ENCODE data around the gene MED28. TPM values are rescaled to one million over a fixed set of nuclear protein-coding genes. Genes with fewer than 3 reads are reported as not detected.

The MED28 gene
- total RNA-seq, 1 experiment from 2014 or later: 48.7 TPM

- H3K4me3 ChIP-seq (ENCODE audit: low read length): peak overlapping the region; percentile 81
- H3K27ac ChIP-seq (ENCODE audit: low read length): peak overlapping the region; percentile 84
- H3K27me3 ChIP-seq (ENCODE audit: low read length): no peaks in the 10 kb centered on the region
- no peaks in the 10 kb centered on the region for H3K9me3 ChIP-seq (ENCODE audit: low read length)
- H2AFZ ChIP-seq (ENCODE audit: low read length): no peak overlapping the region
- peaks cover 43% of the 10 kb centered on the region for H3K36me3 ChIP-seq (ENCODE audit: insufficient read depth, low read length)
- no peaks in the 10 kb centered on the region for H3K9me2 ChIP-seq (replicated peaks; ENCODE audit: insufficient read depth, low read length)
- H3K4me2 ChIP-seq (ENCODE audit: low read depth, low read length, poor library complexity, severe bottlenecking): peak overlapping the region; percentile 89
- peaks cover 14% of the 10 kb centered on the region; the same call in 1 of the 2 replicates for H4K20me1 ChIP-seq (ENCODE audit: insufficient read depth, low read depth, low read length)
- H3K79me2 ChIP-seq (ENCODE audit: low read length): peaks cover 43% of the 10 kb centered on the region
- peak; percentile 77 for DNase-seq
- peak overlapping the region; percentile 98 for H3K9ac ChIP-seq (ENCODE audit: low read length)
- peaks cover 38% of the 10 kb centered on the region for H3K4me1 ChIP-seq (ENCODE audit: low read length)
These were observed 36.0 kb upstream of the MED28 start for GRCh38 chr4:17578482-17578891.

- Histone ChIP-seq H3K9me3 (ENCODE audit: low read length) (no peaks in the 10 kb centered on the region), H2AFZ (ENCODE audit: low read length) (no peak overlapping the region), H3K4me1 (ENCODE audit: low read length) (peaks cover 33% of the 10 kb centered on the region), H3K9me2 (replicated peaks; ENCODE audit: insufficient read depth, low read length) (no peaks in the 10 kb centered on the region), H3K27ac (ENCODE audit: low read length) (peak overlapping the region; percentile 84; the same call in 1 of the 2 replicates), H3K27me3 (ENCODE audit: low read length) (no peaks in the 10 kb centered on the region), H4K20me1 (ENCODE audit: insufficient read depth, low read depth, low read length) (peaks cover 18% of the 10 kb centered on the region; the same call in 1 of the 2 replicates), H3K4me2 (ENCODE audit: low read depth, low read length, poor library complexity, severe bottlenecking) (no peak overlapping the region), H3K9ac (ENCODE audit: low read length) (no peak overlapping the region), H3K4me3 (ENCODE audit: low read length) (no peak overlapping the region), H3K79me2 (ENCODE audit: low read length) (peaks cover 56% of the 10 kb centered on the region), H3K36me3 (ENCODE audit: insufficient read depth, low read length) (peaks cover 67% of the 10 kb centered on the region)
- no peak for DNase-seq
These were observed 33.5 kb upstream of the MED28 start for GRCh38 chr4:17580969-17581368.

GRCh38 chr4:17583276-17583675 lies 31.2 kb upstream of the MED28 start:
- Histone ChIP-seq H3K36me3 (ENCODE audit: insufficient read depth, low read length) (peaks cover 87% of the 10 kb centered on the region), H3K9ac (ENCODE audit: low read length) (no peak overlapping the region), H3K4me1 (ENCODE audit: low read length) (peaks cover 25% of the 10 kb centered on the region), H4K20me1 (ENCODE audit: insufficient read depth, low read depth, low read length) (peaks cover 15% of the 10 kb centered on the region), H3K27me3 (ENCODE audit: low read length) (no peaks in the 10 kb centered on the region), H3K9me2 (replicated peaks; ENCODE audit: insufficient read depth, low read length) (no peaks in the 10 kb centered on the region), H3K4me3 (ENCODE audit: low read length) (no peak overlapping the region), H3K9me3 (ENCODE audit: low read length) (no peaks in the 10 kb centered on the region), H2AFZ (ENCODE audit: low read length) (no peak overlapping the region), H3K27ac (ENCODE audit: low read length) (no peak overlapping the region), H3K79me2 (ENCODE audit: low read length) (peaks cover 50% of the 10 kb centered on the region), H3K4me2 (ENCODE audit: low read depth, low read length, poor library complexity, severe bottlenecking) (no peak overlapping the region)
- no peak for DNase-seq

- no peak overlapping the region for H3K4me2 ChIP-seq (ENCODE audit: low read depth, low read length, poor library complexity, severe bottlenecking)
- peaks cover 43% of the 10 kb centered on the region for H3K79me2 ChIP-seq (ENCODE audit: low read length)
- no peaks in the 10 kb centered on the region for H3K27me3 ChIP-seq (ENCODE audit: low read length)
- H3K4me3 ChIP-seq (ENCODE audit: low read length): no peak overlapping the region
- no peak overlapping the region for H3K27ac ChIP-seq (ENCODE audit: low read length)
- H3K36me3 ChIP-seq (ENCODE audit: insufficient read depth, low read length): peaks cover 92% of the 10 kb centered on the region
- no peaks in the 10 kb centered on the region for H3K9me2 ChIP-seq (replicated peaks; ENCODE audit: insufficient read depth, low read length)
- no peak for DNase-seq
- peaks cover 20% of the 10 kb centered on the region for H3K4me1 ChIP-seq (ENCODE audit: low read length)
- H2AFZ ChIP-seq (ENCODE audit: low read length): no peak overlapping the region
- no peaks in the 10 kb centered on the region for H3K9me3 ChIP-seq (ENCODE audit: low read length)
- peaks cover 16% of the 10 kb centered on the region for H4K20me1 ChIP-seq (ENCODE audit: insufficient read depth, low read depth, low read length)
- H3K9ac ChIP-seq (ENCODE audit: low read length): no peak overlapping the region
These were observed 30.5 kb upstream of the MED28 start for GRCh38 chr4:17583941-17584340.

DNA sequence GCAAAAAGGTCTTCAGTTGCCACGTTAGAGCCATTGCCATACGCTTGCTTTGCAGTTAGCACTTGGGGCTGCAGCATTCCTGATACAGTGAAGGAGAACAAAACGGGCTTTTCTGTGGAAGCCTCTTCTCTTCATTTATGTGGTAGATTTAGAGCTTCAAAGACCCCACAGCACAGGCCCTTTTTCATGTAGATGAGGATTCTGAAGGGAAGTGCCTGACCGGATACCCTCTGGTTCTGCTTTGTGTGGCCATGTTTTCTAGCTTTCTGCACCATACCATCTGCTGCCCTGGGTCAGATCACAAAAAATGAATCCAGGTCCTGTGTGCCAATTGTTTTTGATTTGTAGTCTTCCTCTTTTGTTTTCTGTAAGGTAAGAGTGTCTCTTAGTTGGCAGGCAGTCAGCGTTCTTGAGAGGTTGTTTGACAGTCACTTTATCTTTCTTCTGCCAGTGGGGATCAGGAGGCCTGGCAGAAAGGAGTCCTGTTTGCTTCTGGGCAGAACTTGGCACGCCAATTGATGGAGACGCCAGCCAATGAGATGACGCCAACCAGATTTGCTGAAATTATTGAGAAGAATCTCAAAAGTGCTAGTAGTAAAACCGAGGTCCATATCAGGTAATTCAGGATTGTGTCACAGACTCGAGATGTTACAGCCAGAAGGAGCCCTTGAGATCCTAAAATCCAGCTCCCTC lies 29.8 kb upstream of the MED28 start:
- Histone ChIP-seq H2AFZ (ENCODE audit: low read length) (no peak overlapping the region), H3K4me3 (ENCODE audit: low read length) (no peak overlapping the region), H3K27me3 (ENCODE audit: low read length) (no peaks in the 10 kb centered on the region), H3K9ac (ENCODE audit: low read length) (no peak overlapping the region), H3K27ac (ENCODE audit: low read length) (no peak overlapping the region), H3K79me2 (ENCODE audit: low read length) (peaks cover 36% of the 10 kb centered on the region), H3K4me1 (ENCODE audit: low read length) (peaks cover 13% of the 10 kb centered on the region), H3K36me3 (ENCODE audit: insufficient read depth, low read length) (peaks cover 90% of the 10 kb centered on the region), H3K9me3 (ENCODE audit: low read length) (no peaks in the 10 kb centered on the region), H4K20me1 (ENCODE audit: insufficient read depth, low read depth, low read length) (peaks cover 9% of the 10 kb centered on the region; the same call in 1 of the 2 replicates), H3K9me2 (replicated peaks; ENCODE audit: insufficient read depth, low read length) (no peaks in the 10 kb centered on the region), H3K4me2 (ENCODE audit: low read depth, low read length, poor library complexity, severe bottlenecking) (no peak overlapping the region)
- DNase-seq: no peak

DNA sequence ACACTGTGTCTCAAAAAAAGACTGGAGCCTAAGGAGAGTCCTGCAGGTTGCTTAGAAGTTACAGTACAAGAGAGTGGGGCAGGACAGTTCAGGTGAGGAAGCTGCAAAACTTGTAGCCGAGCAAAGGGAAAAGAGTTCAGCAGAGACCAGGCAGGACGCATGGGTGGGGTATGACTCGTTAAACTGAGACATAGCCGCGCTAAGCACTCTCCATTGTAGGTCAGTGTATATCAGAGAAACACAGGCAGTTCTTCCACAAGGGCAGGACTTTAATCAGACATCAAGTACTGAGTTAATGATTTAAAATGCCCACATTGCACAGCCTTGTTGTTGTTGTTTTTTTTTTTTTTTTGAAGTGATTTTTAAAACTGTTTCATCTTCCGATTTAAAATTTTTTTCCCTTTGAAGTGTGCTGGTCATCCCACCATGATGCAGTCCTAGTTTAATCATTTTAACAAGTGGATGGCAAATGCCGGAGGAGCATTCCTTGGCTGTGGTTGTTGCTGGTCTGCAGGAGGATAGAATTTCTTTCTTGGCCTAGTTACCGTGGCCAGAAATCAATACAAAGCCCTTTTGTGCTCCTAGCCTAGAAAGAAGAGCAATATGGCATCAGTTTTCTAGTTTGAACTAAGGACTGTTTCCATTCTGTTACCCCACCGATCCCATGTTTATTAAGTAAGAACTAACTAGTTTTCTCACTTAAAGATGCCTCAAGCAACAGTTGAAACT lies 27.2 kb upstream of the MED28 start:
- peaks cover 20% of the 10 kb centered on the region for H3K4me1 ChIP-seq (ENCODE audit: low read length)
- H3K27me3 ChIP-seq (ENCODE audit: low read length): no peaks in the 10 kb centered on the region
- no peaks in the 10 kb centered on the region for H3K9me3 ChIP-seq (ENCODE audit: low read length)
- no peak overlapping the region for H3K4me3 ChIP-seq (ENCODE audit: low read length)
- no peak for DNase-seq
- H3K27ac ChIP-seq (ENCODE audit: low read length): 0 out of 2 replicates have a peak overlapping the region, but pooled peaks have one; percentile 42
- no peaks in the 10 kb centered on the region for H3K9me2 ChIP-seq (replicated peaks; ENCODE audit: insufficient read depth, low read length)
- H3K36me3 ChIP-seq (ENCODE audit: insufficient read depth, low read length): peaks cover 78% of the 10 kb centered on the region
- H3K9ac ChIP-seq (ENCODE audit: low read length): no peak overlapping the region
- no peak overlapping the region for H3K4me2 ChIP-seq (ENCODE audit: low read depth, low read length, poor library complexity, severe bottlenecking)
- H4K20me1 ChIP-seq (ENCODE audit: insufficient read depth, low read depth, low read length): peaks cover 9% of the 10 kb centered on the region; the same call in 1 of the 2 replicates
- H2AFZ ChIP-seq (ENCODE audit: low read length): no peak overlapping the region
- peaks cover 19% of the 10 kb centered on the region for H3K79me2 ChIP-seq (ENCODE audit: low read length)

DNA sequence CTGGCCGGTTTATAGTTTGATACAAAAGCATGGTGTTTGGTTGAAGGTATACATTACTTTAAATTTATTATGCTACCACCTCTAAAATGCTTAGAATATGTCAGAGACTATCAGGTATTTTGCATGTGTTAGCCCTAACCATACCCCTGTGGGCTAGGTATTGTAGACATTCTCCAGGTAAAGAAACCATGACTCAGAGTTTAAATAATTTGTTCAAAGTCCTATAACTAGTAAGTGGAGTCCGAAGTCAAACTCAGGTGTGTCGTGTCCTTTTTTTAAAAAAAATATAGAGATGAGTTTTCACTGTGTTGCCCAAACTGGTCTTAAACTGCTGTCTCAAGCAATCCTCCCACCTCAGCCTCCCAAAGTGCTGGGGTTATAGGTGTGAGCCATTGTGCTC lies 25.1 kb upstream of the MED28 start:
- peaks cover 68% of the 10 kb centered on the region for H3K36me3 ChIP-seq (ENCODE audit: insufficient read depth, low read length)
- DNase-seq: no peak

GRCh38 chr4:17595471-17596005 lies 18.9 kb upstream of the MED28 start:
- peaks cover 48% of the 10 kb centered on the region for H3K36me3 ChIP-seq (ENCODE audit: insufficient read depth, low read length)
- H3K9me3 ChIP-seq (ENCODE audit: low read length): no peaks in the 10 kb centered on the region
- no peak overlapping the region for H2AFZ ChIP-seq (ENCODE audit: low read length)
- peak overlapping the region; percentile 98 for H3K27ac ChIP-seq (ENCODE audit: low read length)
- peak overlapping the region; percentile 67 for H3K9ac ChIP-seq (ENCODE audit: low read length)
- H3K27me3 ChIP-seq (ENCODE audit: low read length): no peaks in the 10 kb centered on the region
- peak overlapping the region; percentile 78 for H3K4me2 ChIP-seq (ENCODE audit: low read depth, low read length, poor library complexity, severe bottlenecking)
- peaks cover 2% of the 10 kb centered on the region for H4K20me1 ChIP-seq (ENCODE audit: insufficient read depth, low read depth, low read length)
- DNase-seq: peak; percentile 95
- peaks cover 35% of the 10 kb centered on the region for H3K79me2 ChIP-seq (ENCODE audit: low read length)
- H3K4me1 ChIP-seq (ENCODE audit: low read length): peaks cover 74% of the 10 kb centered on the region
- no peaks in the 10 kb centered on the region for H3K9me2 ChIP-seq (replicated peaks; ENCODE audit: insufficient read depth, low read length)
- H3K4me3 ChIP-seq (ENCODE audit: low read length): peak overlapping the region; percentile 44

More for the DNA sequence above, 25.1 kb upstream of the MED28 start:
- Histone ChIP-seq H3K9ac (ENCODE audit: low read length) (no peak overlapping the region), H3K9me3 (ENCODE audit: low read length) (no peaks in the 10 kb centered on the region), H3K79me2 (ENCODE audit: low read length) (peaks cover 16% of the 10 kb centered on the region; the same call in 1 of the 2 replicates), H3K4me3 (ENCODE audit: low read length) (no peak overlapping the region), H3K9me2 (replicated peaks; ENCODE audit: insufficient read depth, low read length) (no peaks in the 10 kb centered on the region), H4K20me1 (ENCODE audit: insufficient read depth, low read depth, low read length) (peaks cover 4% of the 10 kb centered on the region; the same call in 1 of the 2 replicates), H3K4me1 (ENCODE audit: low read length) (peaks cover 40% of the 10 kb centered on the region), H2AFZ (ENCODE audit: low read length) (no peak overlapping the region), H3K27me3 (ENCODE audit: low read length) (no peaks in the 10 kb centered on the region), H3K4me2 (ENCODE audit: low read depth, low read length, poor library complexity, severe bottlenecking) (no peak overlapping the region), H3K27ac (ENCODE audit: low read length) (peak overlapping the region; percentile 98)
